ENCODE results near the gene SYTL1.
"Not testable (repeated sequence)": the region's sequence is repeated elsewhere in the genome, so short reads cannot be mapped to it uniquely, and the experiment has no call there.

Gene SYTL1

GRCh38 chr1:27366113-27366410 lies 24.2 kb downstream of the SYTL1 start:
- DNase-seq, result no peak

GRCh38 chr1:27366411-27367159 lies 24.8 kb downstream of the SYTL1 start, which contains the start of gene MAP3K6:
Gene MAP3K6 (minus strand): TSS chr1:27366961. CDS start chr1:27366597, 364 bp downstream.
- DNase-seq, result no peak

- no peak for DNase-seq
Observed at GRCh38 chr1:27367160-27367650, 25.4 kb downstream of the SYTL1 start.

GRCh38 chr1:27368869-27369582 lies 27.2 kb downstream of the SYTL1 start:
- no peak for DNase-seq

GRCh38 chr1:27372022-27372807 lies 30.4 kb downstream of the SYTL1 start:
- no peak for DNase-seq

- no peak for DNase-seq
Observed at GRCh38 chr1:27372808-27373690, 31.2 kb downstream of the SYTL1 start.

GRCh38 chr1:27374362-27375086 lies 32.7 kb downstream of the SYTL1 start, which contains the start of gene FCN3:
Gene FCN3 (minus strand): TSS chr1:27374824. CDS start chr1:27374818, 6 bp downstream.
- no peak for DNase-seq

GRCh38 chr1:27377760-27378495 lies 36.1 kb downstream of the SYTL1 start:
- no peak for DNase-seq

GRCh38 chr1:27379564-27380122 lies 37.8 kb downstream of the SYTL1 start:
- no peak for DNase-seq

- DNase-seq, result no peak
Observed at GRCh38 chr1:27380224-27380623, 38.4 kb downstream of the SYTL1 start.

- no peak for DNase-seq
Observed at GRCh38 chr1:27380766-27381733, 39.2 kb downstream of the SYTL1 start.

- DNase-seq, result no peak
Observed at GRCh38 chr1:27381969-27382762, 40.3 kb downstream of the SYTL1 start.

GRCh38 chr1:27383039-27383605 lies 41.3 kb downstream of the SYTL1 start, which contains the start of gene CD164L2:
Gene CD164L2 (minus strand): TSS chr1:27383333. CDS start chr1:27383239, 94 bp downstream.
- no peak for DNase-seq

GRCh38 chr1:27383661-27384060 lies 41.8 kb downstream of the SYTL1 start:
- no peak for DNase-seq

GRCh38 chr1:27384797-27385196 lies 43.0 kb downstream of the SYTL1 start:
- DNase-seq, result not testable (repeated sequence)

- DNase-seq, result no peak
Observed at GRCh38 chr1:27388337-27389005, 46.6 kb downstream of the SYTL1 start.

GRCh38 chr1:27391511-27392095 lies 49.8 kb downstream of the SYTL1 start:
- no peak for DNase-seq
